ENCODE data around the gene LRRC7.
"Not testable (repeated sequence)": the region's sequence is repeated elsewhere in the genome, so short reads cannot be mapped to it uniquely, and the experiment has no call there.

Gene LRRC7

DNA sequence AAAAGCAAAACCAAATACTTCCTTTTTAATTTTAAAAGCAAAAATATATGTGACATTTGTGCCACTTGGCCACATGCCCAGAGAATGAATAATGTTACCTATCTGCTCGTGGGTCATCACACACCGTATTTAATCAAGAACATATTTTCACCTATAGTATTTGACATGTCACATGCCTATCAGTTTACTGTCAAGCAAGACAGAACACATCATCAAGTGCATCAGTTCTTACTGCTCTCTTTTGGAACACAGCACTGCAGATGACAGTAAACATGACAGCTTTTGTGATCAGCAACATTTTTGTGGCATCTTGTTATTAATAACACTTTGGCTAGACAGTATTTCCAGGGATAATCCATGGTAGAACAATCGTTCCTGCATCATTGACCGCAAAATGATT is 134.4 kb downstream of the LRRC7 start:
- DNase-seq = no peak

GRCh38 chr1:69706473-69706872 is 138.8 kb downstream of the LRRC7 start:
- no peak for DNase-seq

DNA sequence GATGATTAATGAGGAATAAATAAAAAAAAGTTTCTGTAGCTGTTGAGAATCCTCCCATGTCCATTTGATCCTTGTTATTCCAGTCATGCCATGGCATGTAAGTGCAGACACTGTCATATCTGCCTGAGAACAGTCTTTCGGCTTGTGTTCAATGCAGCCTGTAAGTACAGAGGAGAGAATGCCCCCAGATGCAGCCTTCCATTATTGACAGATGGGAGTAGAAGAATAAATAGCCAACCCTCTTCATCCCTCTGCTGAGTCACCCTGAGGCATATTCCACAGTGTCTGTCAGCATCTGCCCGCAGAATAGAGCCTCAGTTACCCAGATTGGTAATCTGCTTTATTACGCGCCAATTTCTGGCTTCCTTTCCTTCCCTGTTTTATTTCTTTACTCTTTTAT is 139.4 kb downstream of the LRRC7 start:
- no peak for DNase-seq

GRCh38 chr1:69710484-69711189 is 142.9 kb downstream of the LRRC7 start:
- no peak for DNase-seq

GRCh38 chr1:69711190-69711930 is 143.6 kb downstream of the LRRC7 start:
- DNase-seq = no peak

- not testable (repeated sequence) for DNase-seq
These were observed 150.1 kb downstream of the LRRC7 start for GRCh38 chr1:69717834-69718233.

GRCh38 chr1:69728206-69728605 is 160.5 kb downstream of the LRRC7 start:
- DNase-seq = no peak

DNA sequence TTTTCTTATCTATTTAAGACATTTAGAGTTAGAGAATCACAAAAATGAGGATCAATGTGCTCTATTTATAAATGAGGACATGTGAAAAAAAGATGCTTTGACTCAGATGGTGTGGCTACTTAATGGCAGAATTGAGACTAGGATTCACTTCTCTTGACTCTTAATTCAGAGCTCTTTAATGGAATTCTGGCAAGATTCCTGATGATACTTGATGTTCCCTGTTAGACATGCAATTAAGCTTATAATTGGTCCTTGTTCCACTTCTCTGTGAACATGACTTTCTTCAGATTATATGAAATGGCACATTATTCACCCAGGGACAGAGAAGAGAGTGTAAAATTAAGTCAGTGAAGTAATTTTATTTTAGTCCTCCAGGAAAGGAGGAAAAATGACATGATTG is 165.3 kb downstream of the LRRC7 start:
- DNase-seq = no peak

- DNase-seq = no peak
These were observed 169.9 kb downstream of the LRRC7 start for GRCh38 chr1:69737527-69738185.

DNA sequence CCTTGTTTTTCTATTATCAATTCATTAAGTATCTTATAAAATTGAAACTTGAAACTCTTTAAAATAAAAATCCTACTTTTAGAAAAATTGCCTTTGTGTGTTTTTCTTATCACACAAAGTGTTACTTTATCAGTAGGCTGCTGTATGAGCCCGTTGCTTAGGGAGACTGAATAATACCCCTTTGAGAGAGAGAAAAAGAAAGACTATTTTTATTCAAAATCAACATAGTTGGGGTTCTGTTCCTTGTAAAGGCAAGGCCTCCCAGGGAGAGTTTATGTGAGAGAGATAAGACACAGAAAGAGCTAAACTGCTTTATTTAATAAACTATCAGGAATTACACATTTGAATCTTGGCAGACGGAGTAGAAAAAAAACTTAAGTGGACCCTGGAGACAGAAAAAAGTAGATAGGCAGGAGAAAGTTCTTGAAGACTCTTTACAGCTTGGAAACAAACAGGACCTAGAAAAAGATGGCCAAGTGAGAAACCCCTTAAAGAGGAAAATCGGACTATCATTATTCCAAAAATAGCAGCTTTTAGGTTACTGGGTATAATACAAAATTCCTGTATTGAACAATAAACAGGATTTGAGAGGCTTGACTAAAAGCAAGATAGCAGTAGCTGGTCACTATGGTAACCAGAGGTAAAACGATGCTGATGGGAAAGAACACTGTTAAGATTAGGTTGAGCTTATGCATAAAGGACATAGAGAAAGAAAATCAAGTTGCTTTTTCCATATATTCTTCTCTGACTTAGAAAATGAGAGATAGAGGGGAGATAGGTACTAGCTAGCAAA is 170.9 kb downstream of the LRRC7 start:
- no peak for DNase-seq

GRCh38 chr1:69739251-69739605 is 171.5 kb downstream of the LRRC7 start:
- DNase-seq = no peak

DNA sequence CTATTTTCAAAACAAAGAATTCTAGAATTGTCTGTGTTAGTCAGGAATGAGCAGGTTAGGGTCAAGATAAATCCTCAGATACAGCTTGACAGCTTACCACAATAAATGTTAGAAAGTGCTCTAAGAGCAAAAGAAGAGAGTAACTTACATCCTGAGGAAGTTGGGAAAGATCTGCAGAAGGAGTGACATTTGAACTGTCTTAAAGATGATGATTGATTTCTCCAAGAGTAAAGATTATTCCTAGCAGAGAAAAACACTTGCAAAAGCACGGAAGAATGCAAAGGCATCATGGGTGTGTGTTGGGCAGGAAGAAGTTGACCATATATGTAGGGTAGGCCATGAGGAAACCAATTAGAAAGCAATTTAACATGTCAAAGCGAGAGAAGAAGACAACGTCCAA is 175.4 kb downstream of the LRRC7 start:
- no peak for DNase-seq

- no peak for DNase-seq
These were observed 176.7 kb downstream of the LRRC7 start for GRCh38 chr1:69744381-69744780.

DNA sequence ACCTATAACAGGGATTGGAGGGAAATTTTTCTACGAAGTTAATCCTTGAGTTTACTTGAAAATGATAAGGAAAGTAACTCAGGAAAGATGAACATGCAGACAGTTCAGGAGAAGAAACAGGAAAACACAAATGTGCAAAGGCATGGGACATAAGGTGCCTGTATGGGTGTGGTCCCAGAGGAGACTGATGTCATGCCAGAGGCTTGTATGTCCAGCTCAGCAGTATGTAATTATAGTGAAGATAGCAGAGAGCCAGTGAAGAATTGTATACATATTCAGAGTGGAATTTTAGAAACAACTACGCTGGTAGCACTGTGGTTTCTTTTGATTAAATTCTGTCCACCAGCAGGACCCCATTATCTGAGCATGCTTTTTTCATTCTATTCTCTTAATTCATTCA is 179.5 kb downstream of the LRRC7 start:
- no peak for DNase-seq

- no peak for DNase-seq
These were observed 182.9 kb downstream of the LRRC7 start for GRCh38 chr1:69750638-69751037.

DNA sequence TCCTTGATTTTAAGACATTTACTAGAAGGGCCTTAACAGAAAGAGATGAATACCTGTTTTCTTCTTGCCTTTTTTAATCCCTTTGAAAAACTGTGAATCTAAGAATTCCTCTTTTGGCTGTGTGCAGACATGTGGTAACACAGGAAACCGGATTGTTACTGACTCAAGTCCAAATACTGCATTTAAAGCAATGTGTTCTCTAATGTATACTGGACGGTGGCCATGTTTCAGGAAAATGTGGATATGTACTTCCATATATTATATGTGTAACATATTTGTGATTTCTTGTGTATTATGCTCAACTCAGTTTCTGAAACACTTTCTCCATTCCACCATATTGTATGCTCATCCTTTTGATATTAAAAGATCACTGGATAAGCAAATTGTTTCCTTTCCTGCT is 185.1 kb downstream of the LRRC7 start:
- DNase-seq = no peak

DNA sequence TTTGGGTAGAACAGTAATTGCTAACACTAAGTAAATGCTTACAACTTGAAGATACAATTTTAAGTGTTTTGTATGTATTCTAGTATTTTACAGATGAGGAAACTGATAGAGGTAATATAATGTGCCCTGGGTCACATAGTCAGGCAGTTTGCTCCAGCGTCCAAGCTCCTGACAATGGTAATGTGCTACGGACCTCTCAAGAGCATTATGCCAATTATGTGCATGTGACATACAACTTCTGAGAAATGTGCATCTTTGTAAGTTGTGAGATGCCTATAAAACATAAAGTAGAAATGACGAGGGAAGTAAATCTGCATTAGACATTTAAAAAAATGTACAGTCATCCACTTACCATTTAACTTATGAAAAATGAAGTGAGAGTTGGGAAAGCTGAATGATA is 186.8 kb downstream of the LRRC7 start:
- no peak for DNase-seq

DNA sequence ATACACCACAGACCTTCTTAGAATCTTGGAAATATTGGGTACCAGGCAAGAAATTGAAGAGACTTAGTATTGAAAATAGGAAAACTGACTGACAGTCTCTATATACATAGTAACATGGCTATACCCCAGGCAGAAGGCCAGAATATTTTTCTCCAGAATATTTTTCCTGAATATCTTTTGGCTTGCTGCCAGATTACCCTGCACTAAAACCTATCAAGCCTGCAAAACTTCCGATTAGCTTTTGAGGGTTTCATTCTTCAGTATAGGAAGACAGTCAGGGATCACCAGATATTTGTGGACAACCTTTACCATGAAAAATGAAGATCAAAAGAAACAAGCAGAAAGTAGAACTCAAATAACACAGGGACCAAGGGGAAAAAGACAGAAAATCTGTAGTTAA is 187.9 kb downstream of the LRRC7 start:
- DNase-seq = no peak

DNA sequence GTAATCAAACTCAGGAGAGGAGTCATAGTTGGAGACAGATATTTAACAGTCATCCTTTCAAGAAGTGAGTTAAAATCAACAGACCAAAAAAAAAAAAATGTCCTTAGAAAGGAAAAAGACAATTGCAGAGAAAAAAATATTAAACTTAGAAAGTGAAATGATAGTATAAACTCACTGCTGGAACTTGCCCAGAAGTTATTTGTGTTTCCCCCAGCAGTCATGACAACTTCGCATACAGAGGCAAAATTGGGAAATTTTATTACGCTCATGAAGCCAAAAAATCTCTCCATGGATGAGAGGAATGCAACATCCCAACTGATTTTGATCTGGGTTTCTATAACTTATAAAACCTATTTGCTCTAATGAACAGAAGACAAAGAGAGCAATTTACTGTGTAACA is 198.2 kb downstream of the LRRC7 start:
- no peak for DNase-seq

DNA sequence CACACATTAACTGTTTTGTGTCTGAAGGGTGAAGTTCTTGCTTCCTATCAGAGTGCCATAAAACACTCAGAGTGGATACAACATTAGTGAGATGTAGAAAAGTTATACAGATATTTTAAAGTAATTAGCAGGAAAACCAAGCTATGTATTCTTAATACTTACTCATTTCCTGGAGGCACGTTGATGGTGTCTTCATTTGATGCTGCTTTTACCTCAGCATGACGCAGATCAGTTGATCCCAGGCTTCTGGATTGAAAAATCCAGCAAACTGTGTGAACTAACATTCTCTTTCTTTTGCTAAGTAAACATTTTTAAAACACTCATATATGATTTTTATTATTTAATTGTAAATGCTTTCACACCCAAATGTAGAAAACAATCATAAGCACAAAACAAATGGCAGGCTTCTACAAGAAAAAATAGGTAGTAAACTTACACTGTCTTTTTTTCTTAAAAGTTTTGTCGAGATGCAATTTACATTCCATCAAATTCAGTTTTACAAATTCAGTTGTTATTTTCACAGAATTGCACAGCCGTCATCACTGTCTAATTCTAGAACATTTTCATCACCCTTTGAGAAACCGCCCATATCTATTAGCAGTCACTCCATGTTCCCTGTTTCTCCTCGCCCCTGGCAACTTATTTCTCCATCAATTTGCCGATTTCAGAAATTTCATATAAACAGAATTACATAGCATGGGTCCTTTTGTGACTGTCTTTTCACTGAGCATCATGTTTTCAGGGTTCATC is 198.9 kb downstream of the LRRC7 start:
- DNase-seq = no peak

DNA sequence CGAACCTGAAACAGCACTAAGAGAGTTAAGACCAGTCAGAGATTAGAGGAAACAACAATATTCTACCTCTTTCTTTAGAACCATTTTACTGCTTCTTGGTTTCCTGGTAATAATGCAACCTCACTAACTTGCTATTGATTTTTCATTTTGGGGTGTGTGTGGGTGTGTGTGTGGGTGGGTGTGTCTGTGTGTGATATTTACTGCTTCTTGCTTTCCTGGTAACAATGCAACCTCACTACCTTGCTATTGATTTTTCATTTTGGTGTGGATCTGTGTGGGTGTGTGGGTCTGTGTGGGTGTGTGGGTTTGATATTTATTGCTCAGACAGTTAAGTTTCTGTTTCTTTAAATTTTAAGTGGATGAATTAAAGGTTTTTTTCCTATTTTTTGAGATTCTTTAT is 208.8 kb downstream of the LRRC7 start:
- DNase-seq = no peak

GRCh38 chr1:69777423-69777822 is 209.7 kb downstream of the LRRC7 start:
- DNase-seq = no peak

DNA sequence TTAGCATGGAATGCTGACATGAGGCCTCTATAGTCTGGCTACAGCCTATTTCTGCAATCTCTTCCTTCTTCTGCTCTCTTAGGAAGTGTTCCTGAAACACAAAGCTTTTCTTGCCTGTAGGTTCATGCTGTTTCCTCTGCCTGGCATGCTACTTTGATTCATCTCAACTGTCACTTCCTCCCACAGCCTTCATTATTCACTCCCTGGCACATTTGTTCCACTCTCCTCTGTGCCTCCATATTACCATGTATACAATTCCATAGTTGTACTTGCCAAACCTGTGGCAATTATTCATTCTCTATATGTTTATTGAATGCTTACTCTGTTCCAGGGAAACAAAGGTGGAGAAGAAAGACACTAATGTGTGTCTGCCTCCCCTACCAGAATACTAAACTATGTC is 210.2 kb downstream of the LRRC7 start:
- DNase-seq = no peak
